Measurements from ENCODE around the gene NANOS2.

DNA sequence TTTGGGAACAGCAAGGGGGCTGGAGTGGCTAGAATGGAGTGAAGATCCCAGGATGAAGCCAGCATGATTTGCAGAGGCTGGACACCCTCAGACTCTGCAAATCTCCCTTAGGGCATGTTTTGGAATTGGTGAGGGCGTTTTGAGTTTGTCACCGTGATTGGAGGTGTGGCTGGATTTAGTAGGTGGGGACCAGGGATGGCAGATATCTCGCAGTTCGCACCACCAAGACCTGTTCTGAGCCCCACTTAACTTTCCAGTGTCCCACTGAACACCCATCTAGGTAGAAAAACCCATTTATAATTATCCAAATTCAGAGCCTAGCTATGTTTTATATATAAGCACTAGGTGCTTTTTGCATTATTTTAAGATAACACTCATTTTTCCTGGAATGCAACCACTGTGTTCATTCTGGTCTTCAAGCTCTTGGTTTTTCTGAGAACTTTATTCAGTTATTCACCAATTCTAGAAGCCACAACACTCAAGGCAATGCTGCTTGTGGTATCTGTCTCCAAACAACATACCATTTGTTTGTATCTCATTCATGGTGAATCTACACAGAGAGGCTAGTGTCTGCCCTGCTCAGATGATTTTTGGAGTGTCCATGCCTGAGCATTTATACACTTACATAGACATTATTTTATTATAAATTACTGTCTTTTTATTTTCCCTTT, 3.0 kb upstream of the NANOS2 start:
- TF ChIP-seq, protein P1, sequence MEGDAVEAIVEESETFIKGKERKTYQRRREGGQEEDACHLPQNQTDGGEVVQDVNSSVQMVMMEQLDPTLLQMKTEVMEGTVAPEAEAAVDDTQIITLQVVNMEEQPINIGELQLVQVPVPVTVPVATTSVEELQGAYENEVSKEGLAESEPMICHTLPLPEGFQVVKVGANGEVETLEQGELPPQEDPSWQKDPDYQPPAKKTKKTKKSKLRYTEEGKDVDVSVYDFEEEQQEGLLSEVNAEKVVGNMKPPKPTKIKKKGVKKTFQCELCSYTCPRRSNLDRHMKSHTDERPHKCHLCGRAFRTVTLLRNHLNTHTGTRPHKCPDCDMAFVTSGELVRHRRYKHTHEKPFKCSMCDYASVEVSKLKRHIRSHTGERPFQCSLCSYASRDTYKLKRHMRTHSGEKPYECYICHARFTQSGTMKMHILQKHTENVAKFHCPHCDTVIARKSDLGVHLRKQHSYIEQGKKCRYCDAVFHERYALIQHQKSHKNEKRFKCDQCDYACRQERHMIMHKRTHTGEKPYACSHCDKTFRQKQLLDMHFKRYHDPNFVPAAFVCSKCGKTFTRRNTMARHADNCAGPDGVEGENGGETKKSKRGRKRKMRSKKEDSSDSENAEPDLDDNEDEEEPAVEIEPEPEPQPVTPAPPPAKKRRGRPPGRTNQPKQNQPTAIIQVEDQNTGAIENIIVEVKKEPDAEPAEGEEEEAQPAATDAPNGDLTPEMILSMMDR (conservative IDR thresholded peaks at IDR 0.05) = no peak
- TF ChIP-seq ZFX (IDR thresholded peaks at IDR 0.05) = no peak

All from C4-2B (cell line).